BJ (cell line): Measurements from ENCODE around the gene LEPROT. TPM values are rescaled to one million over a fixed set of nuclear protein-coding genes. Genes with fewer than 3 reads are reported as not detected.

Source experiments
- CTCF ChIA-PET: fragments of 350-600 bp; formaldehyde crosslinking; extraction: SDS; loops from one replicate; lab custom pipeline; 2021; ENCODE audit warnings: antibody characterized with exemption, inconsistent platforms; lab: Yijun Ruan, JAX
- POLR2A ChIA-PET: fragments of 300-600 bp; sonication (Branson Sonifier 250); formaldehyde crosslinking; extraction: SDS; loops from one replicate; lab custom pipeline; 2021; ENCODE audit warnings: antibody characterized with exemption; lab: Charles Lee
- DNase-seq: peaks from one replicate; pipeline ENCODE4 v3.0.0-alpha.2; 2011; ENCODE audit warnings: low read depth
- H3K27me3 ChIP-seq: 2 replicates; pipeline ENCODE4 v1.6.0; 2011; ENCODE audit warnings: low read length; ENCODE audit not compliant: control insufficient read depth, insufficient read depth
- H3K36me3 ChIP-seq: 2 replicates; pipeline ENCODE4 v1.5.1; 2011; ENCODE audit warnings: low read length; ENCODE audit not compliant: control insufficient read depth, insufficient read depth
- H3K4me3 ChIP-seq: 2 replicates; pipeline ENCODE4 v1.5.1; 2011; ENCODE audit warnings: low read depth, mild to moderate bottlenecking, control low read depth, low read length
- CTCF ChIP-seq: IDR thresholded peaks from 2 replicates; pipeline ENCODE4 v1.5.1; 2011; ENCODE audit warnings: low read depth, mild to moderate bottlenecking, control low read depth, inconsistent platforms, low read length, moderate library complexity; ENCODE audit not compliant: insufficient read depth
- polyA plus RNA-seq: library from polyadenylated mRNA; depleted of rRNA; stranded (reverse); fragments of >200 nt; gene quantifications from 2 replicates; pipeline ENCODE4 v1.2.3, GENCODE V29; 2011

LEPROT gene
- polyA plus RNA-seq, 1 experiment = 66.2 TPM

- no peak for TF ChIP-seq CTCF
- ChIA-PET CTCF (no interaction called here), POLR2A (interaction anchor here (0.7 kb wide), 1 partner anchor 27 kb away, joined by 3 read pairs; no protein-coding TSS in a partner anchor)
- DNase-seq = no peak
- H3K4me3 ChIP-seq = no peak overlapping the region
- no peaks in the 10 kb centered on the region for H3K27me3 ChIP-seq
- H3K36me3 ChIP-seq = no peaks in the 10 kb centered on the region
These were observed 28.0 kb upstream of the LEPROT start for GRCh38 chr1:65392497-65392896.

GRCh38 chr1:65393347-65393746, 27.1 kb upstream of the LEPROT start:
- no peak overlapping the region for H3K4me3 ChIP-seq
- no peaks in the 10 kb centered on the region for H3K36me3 ChIP-seq
- POLR2A ChIA-PET = interaction anchor here (0.7 kb wide), 1 partner anchor 26 kb away, joined by 3 read pairs; no protein-coding TSS in a partner anchor
- no peak for DNase-seq
- no peak for TF ChIP-seq CTCF
- no peaks in the 10 kb centered on the region for H3K27me3 ChIP-seq
- CTCF ChIA-PET = interaction anchor here (1.0 to 1.2 kb wide), 2 partner anchors 16 to 19 kb away, joined by 3 to 4 read pairs; no protein-coding TSS in a partner anchor

GRCh38 chr1:65393928-65394327, 26.5 kb upstream of the LEPROT start:
- TF ChIP-seq CTCF = no peak
- no peak for DNase-seq
- ChIA-PET CTCF (interaction anchor here (1.0 to 1.2 kb wide), 2 partner anchors 15 to 19 kb away, joined by 3 to 4 read pairs; no protein-coding TSS in a partner anchor), POLR2A (no interaction called here)
- Histone ChIP-seq H3K27me3 (no peaks in the 10 kb centered on the region), H3K36me3 (no peaks in the 10 kb centered on the region), H3K4me3 (no peak overlapping the region)

- Histone ChIP-seq H3K36me3 (no peaks in the 10 kb centered on the region), H3K4me3 (no peak overlapping the region), H3K27me3 (no peaks in the 10 kb centered on the region)
- no peak for DNase-seq
- no peak for TF ChIP-seq CTCF
- POLR2A ChIA-PET = no interaction called here
- CTCF ChIA-PET = interaction anchor here (0.6 kb wide), 1 partner anchor 336 kb away, joined by 3 read pairs; no protein-coding TSS in a partner anchor
These were observed 24.4 kb upstream of the LEPROT start for GRCh38 chr1:65395887-65396612.

- CTCF ChIA-PET = no interaction called here
- no peak for DNase-seq
- H3K27me3 ChIP-seq = no peaks in the 10 kb centered on the region
- H3K4me3 ChIP-seq = no peak overlapping the region
- POLR2A ChIA-PET = no interaction called here
- 0 out of 2 replicates have a peak, but pooled peaks cover 1% of the 10 kb centered on the region for H3K36me3 ChIP-seq
- no peak for TF ChIP-seq CTCF
These were observed 22.4 kb upstream of the LEPROT start for GRCh38 chr1:65398083-65398482.
